Adrenal gland (tissue), 12 donors: ENCODE measurements around the gene MC2R. TPM values are rescaled to one million over a fixed set of nuclear protein-coding genes. Genes with fewer than 3 reads are reported as not detected.

Source experiments
- DNase-seq, 7 donors: peaks; one replicate each; pipeline ENCODE4 v3.0.0-alpha.2; 2019 to 2020
- H3K27ac ChIP-seq, 5 donors: fragments of 200-600 bp; sonication (generic) in 4 of 5; 1 replicate in 3 of 5; 2 replicates in 2 of 5; pipeline versions ENCODE4 v1.5.1 to v1.8.0; 2016 to 2020; ENCODE audit warnings: mild to moderate bottlenecking in 1 of 5
- H3K27me3 ChIP-seq: fragments of 200-600 bp; 2 replicates; pipeline ENCODE4 v1.8.0; 2021
- H3K36me3 ChIP-seq, 2 donors: fragments of 200-600 bp; replicated peaks in 1 of 2; 1 replicate in 1 of 2; 2 replicates in 1 of 2; pipeline versions ENCODE4 v1.5.1 to v1.8.0; 2018 to 2022
- H3K4me1 ChIP-seq, 2 donors: fragments of 200-600 bp; replicated peaks in 1 of 2; 1 replicate in 1 of 2; 2 replicates in 1 of 2; pipeline versions ENCODE4 v1.5.1 to v1.8.0; 2018 to 2021
- H3K4me3 ChIP-seq, 4 donors: fragments of 200-600 bp; sonication (generic) in 3 of 4; one replicate each; pipeline ENCODE4 v1.5.1; 2016 to 2018
- H3K9me3 ChIP-seq, 3 donors: fragments of 200-600 bp; sonication (generic) in 1 of 3; replicated peaks in 1 of 3; 1 replicate in 2 of 3; 2 replicates in 1 of 3; pipeline versions ENCODE4 v1.5.1 to v1.8.0; 2016 to 2021
- CTCF ChIP-seq, 6 experiments: fragments of 450-650 bp in 4 of 6; fragments of 200-600 bp in 2 of 6; sonication (generic) in 1 of 6; IDR thresholded peaks; 1 replicate in 5 of 6; 2 replicates in 1 of 6; pipeline versions ENCODE4 v1.5.1 to v1.8.0; 2016 to 2021; ENCODE audit warnings: antibody characterized with exemption in 6 of 6, mild to moderate bottlenecking in 2 of 6, moderate library complexity in 1 of 6
- POLR2A ChIP-seq, 2 donors: fragments of 450-650 bp; IDR thresholded peaks; one replicate each; pipeline ENCODE4 v1.6.1; 2017; ENCODE audit warnings: antibody characterized with exemption in 2 of 2, mild to moderate bottlenecking in 2 of 2, moderate library complexity in 1 of 2
- whole genome bisulfite sequencing, 4 donors: extraction: QIAGEN DNeasy Blood & Tissue Kit in 2 of 4; methylation state at CpG; one replicate each; pipeline versions ENCODE4 v1.1.5 to v1.1.7; 2013 to 2017; 5-methylcytosine and 5-hydroxymethylcytosine counted together
- intact Hi-C, 2 donors: fragments of 100-400 bp; cut with DNase I; formaldehyde crosslinking; loops; one replicate each; pipeline versions ENCODE4 v1.14.1 to v1.15.0; 2022 to 2023
- polyA plus RNA-seq, 3 donors: library from polyadenylated mRNA; stranded (reverse); fragments of 200-250 nt in 2 of 3; fragments of 350-450 nt in 1 of 3; fragmentation: Illumina TruSeq in 1 of 3; extraction: RNeasy Lipid Tissue Mini Kit (QIAGEN cat#74804) in 1 of 3; gene quantifications; one replicate each; pipeline ENCODE4 v1.2.3, GENCODE V29; 2013 to 2014
- total RNA-seq, 9 donors: library from RNA; depleted of rRNA in 4 of 9; stranded (reverse); fragments of >200 nt in 4 of 9; fragments of 120-200 nt in 1 of 9; fragmentation: NEBNext Ultra II Directional in 1 of 9; extraction: Animal tissue kit (Norgen Biotek cat#: 25700) in 1 of 9; gene quantifications; one replicate each; pipeline versions ENCODE4 v1.1.0 to v1.2.4, GENCODE V29; 2013 to 2023
- donor health status: healthy with polysubstance abuse.
- donor health status: Bipolar disorder and iron deficiency.
- donor health status: DM: yes; HTN: yes; CAD: no.
- donor health status: DM: no; HTN: no; CAD: no.
- donor health status: DM: no; HTN: no; CAD: no.
- donor health status: DM: yes; HTN: yes; CAD: no.

Gene MC2R
- total and polyA plus RNA-seq, 12 donors, result 5.6 to 725 (median 52.9) TPM

- 51 to 75% (median 55%) methylated on average over 2 to 6 of the region's 6 CpGs for WGBS, 4 donors
- peak overlapping the region; percentile 58 to 89 (median 79) for H3K27ac ChIP-seq
Observed at GRCh38 chr18:13916559-13916958, 1.2 kb upstream of the MC2R start.

GRCh38 chr18:13915995-13916431, 677 bp upstream of the MC2R start:
- peak overlapping the region; percentile 58 to 89 (median 79) for H3K27ac ChIP-seq
- H3K36me3 ChIP-seq, result no peaks in the 10 kb centered on the region
- DNase-seq, result peak in 6 of 7 donors; percentile 72 to 93 (median 82)
- WGBS, 4 donors, result 30 to 54% (median 40%) methylated on average over 7 of the region's 7 CpGs
- H3K27me3 ChIP-seq, result no peaks in the 10 kb centered on the region
- TF ChIP-seq POLR2A (IDR thresholded peaks at IDR 0.05) (no peak), CTCF (IDR thresholded peaks at IDR 0.05) (no peak)
- no peaks in the 10 kb centered on the region for H3K9me3 ChIP-seq
- no peak overlapping the region for H3K4me3 ChIP-seq
- H3K4me1 ChIP-seq, result peaks cover 26 to 42% of the 10 kb centered on the region in 2 donors
- intact Hi-C loops, result loop anchor here in 1 of 2 donors (10.0 kb wide), 1 partner anchor 59 kb away; no protein-coding TSS in a partner anchor

More at GRCh38 chr18:13916559-13916958, 1.2 kb upstream of the MC2R start:
- Histone ChIP-seq H3K4me3 (no peak overlapping the region), H3K4me1 (peaks cover 20 to 42% of the 10 kb centered on the region in 2 donors), H3K36me3 (no peaks in the 10 kb centered on the region), H3K9me3 (no peaks in the 10 kb centered on the region), H3K27me3 (no peaks in the 10 kb centered on the region)
- TF ChIP-seq CTCF (IDR thresholded peaks at IDR 0.05), result no peak
- TF ChIP-seq POLR2A (IDR thresholded peaks at IDR 0.05), result no peak
- intact Hi-C loops, result loop anchor here in 1 of 2 donors (10.0 kb wide), 1 partner anchor 58 kb away; no protein-coding TSS in a partner anchor
- DNase-seq, result peak in 1 of 7 donors; percentile 28

GRCh38 chr18:13914756-13915155, 580 bp downstream of the MC2R start:
- Histone ChIP-seq H3K27ac (peak overlapping the region; percentile 58 to 89 (median 79)), H3K4me3 (peak overlapping the region in 1 of 4 donors; percentile 49), H3K36me3 (no peaks in the 10 kb centered on the region), H3K4me1 (peaks cover 34 to 42% of the 10 kb centered on the region in 2 donors), H3K27me3 (no peaks in the 10 kb centered on the region), H3K9me3 (no peaks in the 10 kb centered on the region)
- DNase-seq, result peak in 4 of 7 donors; percentile 34 to 60 (median 48)
- WGBS, 4 donors, result 50 to 65% (median 52%) methylated on average over 7 to 9 of the region's 9 CpGs
- TF ChIP-seq POLR2A (IDR thresholded peaks at IDR 0.05) (no peak), CTCF (IDR thresholded peaks at IDR 0.05) (no peak)
- intact Hi-C loops, result loop anchor here in 1 of 2 donors (10.0 kb wide), 1 partner anchor 60 kb away; no protein-coding TSS in a partner anchor

DNA sequence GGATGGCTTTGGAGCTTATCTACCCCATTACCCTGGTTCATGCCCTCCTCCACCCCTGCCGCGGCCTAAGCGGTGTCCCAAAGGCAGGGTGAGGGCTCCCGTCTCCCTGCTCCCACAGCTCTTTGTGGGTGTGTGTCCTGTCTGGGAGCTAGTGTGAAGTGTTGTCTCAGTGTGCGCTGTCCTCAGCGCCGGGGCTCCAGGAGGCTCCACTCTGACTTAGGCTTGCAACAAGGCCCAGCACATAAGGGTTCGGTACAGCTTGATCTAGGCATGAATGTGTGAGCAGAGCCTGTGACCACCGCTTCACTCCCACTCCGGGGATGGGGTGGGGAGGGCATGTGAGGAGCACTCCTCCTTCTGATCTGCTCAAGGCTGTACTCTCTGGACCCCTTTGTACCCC, 1.2 kb downstream of the MC2R start:
- peak in 3 of 7 donors; percentile 32 to 35 (median 34) for DNase-seq

More for the DNA sequence above, 1.2 kb downstream of the MC2R start:
- Histone ChIP-seq H3K4me1 (peaks cover 34 to 42% of the 10 kb centered on the region in 2 donors), H3K27ac (peak overlapping the region in 4 of 5 donors; percentile 58 to 89 (median 83)), H3K27me3 (no peaks in the 10 kb centered on the region), H3K36me3 (no peaks in the 10 kb centered on the region), H3K4me3 (peak overlapping the region in 1 of 4 donors; percentile 49), H3K9me3 (no peaks in the 10 kb centered on the region)
- 53 to 68% (median 65%) methylated on average over 9 to 10 of the region's 10 CpGs for WGBS, 4 donors
- intact Hi-C loops, result loop anchor here in 1 of 2 donors (10.0 kb wide), 1 partner anchor 61 kb away; no protein-coding TSS in a partner anchor
- no peak for TF ChIP-seq CTCF (IDR thresholded peaks at IDR 0.05)
- no peak for TF ChIP-seq POLR2A (IDR thresholded peaks at IDR 0.05)
